ENCODE measurements around the gene CD27. TPM values are rescaled to one million over a fixed set of nuclear protein-coding genes. Genes with fewer than 3 reads are reported as not detected.

The CD27 gene
- total RNA-seq, 1 experiment from 2014 or later, result not detected

DNA sequence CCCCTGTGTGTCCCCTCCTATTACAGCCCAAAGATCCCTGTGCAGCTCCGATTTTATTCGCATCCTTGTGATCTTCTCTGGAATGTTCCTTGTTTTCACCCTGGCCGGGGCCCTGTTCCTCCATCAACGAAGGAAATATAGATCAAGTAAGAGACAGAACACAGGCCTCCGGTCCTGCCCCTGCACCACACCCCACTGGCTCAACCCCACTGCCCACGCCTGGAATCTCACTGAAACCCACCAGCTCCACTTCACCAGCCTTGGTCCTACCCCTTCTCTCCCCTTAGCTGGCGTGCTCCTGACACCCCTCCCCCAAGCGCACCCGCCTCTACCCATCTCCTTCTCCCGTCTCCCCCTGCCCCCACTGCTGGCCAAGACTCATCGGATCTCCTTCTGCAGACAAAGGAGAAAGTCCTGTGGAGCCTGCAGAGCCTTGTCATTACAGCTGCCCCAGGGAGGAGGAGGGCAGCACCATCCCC is 6.2 kb downstream of the CD27 start:
- Histone ChIP-seq H3K27me3 (ENCODE audit: low read length) (no peaks in the 10 kb centered on the region), H3F3A (ENCODE audit: low read length, unreplicated experiment) (no peaks in the 10 kb centered on the region), H3K9ac (ENCODE audit: low read length) (no peak overlapping the region), H3K9me2 (replicated peaks; ENCODE audit: low read length) (no peaks in the 10 kb centered on the region), H3K79me2 (ENCODE audit: low read length) (no peaks in the 10 kb centered on the region), H4K20me1 (ENCODE audit: low read length) (no peaks in the 10 kb centered on the region), H3K36me3 (ENCODE audit: low read depth, low read length) (no peaks in the 10 kb centered on the region), H3K4me3 (ENCODE audit: low read length) (no peak overlapping the region), H3K4me2 (ENCODE audit: low read length) (no peak overlapping the region), H3K9me3 (ENCODE audit: low read length) (no peaks in the 10 kb centered on the region), H3K27ac (ENCODE audit: low read length) (no peak overlapping the region), H2AFZ (ENCODE audit: low read length) (no peak overlapping the region), H3K4me1 (ENCODE audit: insufficient read depth, low read length) (peaks cover 8% of the 10 kb centered on the region; the same call in 1 of the 2 replicates)
- DNase-seq (no peak), ATAC-seq (no peak; the same call in 1 of the 2 replicates)
- ChIA-PET POLR2A (ENCODE audit: unreplicated experiment) (no interaction called here), CTCF (no interaction called here)
- no TSS peak for BruUV-seq (replicated peaks)
- TF ChIP-seq EZH2 (IDR thresholded peaks at IDR 0.05; ENCODE audit: low read length, unreplicated experiment) (no peak), CTCF (conservative IDR thresholded peaks at IDR 0.05; ENCODE audit: low read depth, low read length) (no peak), EZH2phosphoT487 (IDR thresholded peaks at IDR 0.05; ENCODE audit: borderline replicate concordance, low read length) (no peak)
- intact Hi-C loops (cut with micrococcal nuclease), result no loop called here

DNA sequence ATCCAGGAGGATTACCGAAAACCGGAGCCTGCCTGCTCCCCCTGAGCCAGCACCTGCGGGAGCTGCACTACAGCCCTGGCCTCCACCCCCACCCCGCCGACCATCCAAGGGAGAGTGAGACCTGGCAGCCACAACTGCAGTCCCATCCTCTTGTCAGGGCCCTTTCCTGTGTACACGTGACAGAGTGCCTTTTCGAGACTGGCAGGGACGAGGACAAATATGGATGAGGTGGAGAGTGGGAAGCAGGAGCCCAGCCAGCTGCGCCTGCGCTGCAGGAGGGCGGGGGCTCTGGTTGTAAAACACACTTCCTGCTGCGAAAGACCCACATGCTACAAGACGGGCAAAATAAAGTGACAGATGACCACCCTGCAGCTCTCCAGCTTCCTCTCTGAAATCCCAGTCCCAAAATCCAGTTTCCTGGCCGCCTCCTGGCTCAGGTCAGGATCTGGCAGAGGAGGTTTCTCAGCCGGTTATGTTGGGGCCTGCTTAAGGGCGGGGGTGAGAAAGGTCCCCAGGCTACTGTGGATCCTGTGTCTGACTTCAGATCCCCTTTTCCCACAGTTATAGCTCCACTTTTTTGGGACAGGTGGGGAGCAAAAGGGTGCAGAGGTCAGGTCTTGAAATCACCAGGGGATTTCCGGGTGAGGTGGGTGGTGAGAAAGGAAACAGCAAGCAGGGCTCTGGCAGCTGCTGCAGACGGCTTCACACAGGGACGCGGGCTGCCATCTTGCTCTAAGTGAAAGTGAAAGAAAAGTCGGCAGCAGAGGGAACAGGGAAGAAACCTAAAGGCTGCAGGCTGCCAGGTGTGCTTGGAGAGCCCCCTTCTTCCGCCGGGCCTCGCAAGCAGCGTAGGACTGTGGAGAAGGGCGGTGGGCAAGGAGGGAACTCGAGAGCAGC is 6.8 kb downstream of the CD27 start, which contains the start of gene TAPBPL:
TAPBPL (plus strand) TSS at position 695 of the 897 bp plus-strand sequence. CDS start 207 bp downstream, outside the sequence.
- H3K79me2 ChIP-seq (ENCODE audit: low read length), result no peaks in the 10 kb centered on the region
- no peak for TF ChIP-seq EZH2phosphoT487 (IDR thresholded peaks at IDR 0.05; ENCODE audit: borderline replicate concordance, low read length)
- TF ChIP-seq CTCF (conservative IDR thresholded peaks at IDR 0.05; ENCODE audit: low read depth, low read length), result no peak
- no peak for TF ChIP-seq EZH2 (IDR thresholded peaks at IDR 0.05; ENCODE audit: low read length, unreplicated experiment)
- H3K4me2 ChIP-seq (ENCODE audit: low read length), result peak within 1 kb of the TSS; percentile 55
- H3K9ac ChIP-seq (ENCODE audit: low read length), result peak within 1 kb of the TSS; percentile 16; the same call in 1 of the 2 replicates
- H3K9me2 ChIP-seq (replicated peaks; ENCODE audit: low read length), result no peaks in the 10 kb centered on the region
- ChIA-PET CTCF (no interaction called here), POLR2A (ENCODE audit: unreplicated experiment) (no interaction called here)
- peaks cover 8% of the 10 kb centered on the region; the same call in 1 of the 2 replicates for H3K4me1 ChIP-seq (ENCODE audit: insufficient read depth, low read length)
- no peaks in the 10 kb centered on the region for H3K36me3 ChIP-seq (ENCODE audit: low read depth, low read length)
- H3K4me3 ChIP-seq (ENCODE audit: low read length), result peak within 1 kb of the TSS; percentile 19; the same call in 1 of the 2 replicates
- no peak within 1 kb of the TSS for H3K27ac ChIP-seq (ENCODE audit: low read length)
- DNase-seq (no peak), ATAC-seq (peak; percentile 72)
- intact Hi-C loops (cut with micrococcal nuclease), result no loop called here
- BruUV-seq (replicated peaks), result TSS peak; percentile 26
- no peaks in the 10 kb centered on the region for H4K20me1 ChIP-seq (ENCODE audit: low read length)
- H3F3A ChIP-seq (ENCODE audit: low read length, unreplicated experiment), result no peaks in the 10 kb centered on the region
- no peaks in the 10 kb centered on the region for H3K9me3 ChIP-seq (ENCODE audit: low read length)
- no peaks in the 10 kb centered on the region for H3K27me3 ChIP-seq (ENCODE audit: low read length)
- H2AFZ ChIP-seq (ENCODE audit: low read length), result peak within 1 kb of the TSS; percentile 87

Measured in PC-3 (cell line).